Sigmoid colon (tissue), 7 donors: ENCODE results near the gene LYPD6. TPM values are rescaled to one million over a fixed set of nuclear protein-coding genes. Genes with fewer than 3 reads are reported as not detected.

Source experiments
- DNase-seq: peaks from one replicate; pipeline ENCODE4 v3.0.0-alpha.2; 2019
- H3K27ac ChIP-seq, 4 donors: fragments of 200-600 bp; sonication (generic); one replicate each; pipeline ENCODE4 v1.5.1; 2016 to 2019; ENCODE audit warnings: mild to moderate bottlenecking in 1 of 4
- H3K27me3 ChIP-seq, 3 donors: fragments of 200-600 bp; sonication (generic); one replicate each; pipeline ENCODE4 v1.5.1; 2019; ENCODE audit warnings: mild to moderate bottlenecking in 1 of 3
- H3K36me3 ChIP-seq, 4 donors: fragments of 200-600 bp; sonication (generic); one replicate each; pipeline ENCODE4 v1.5.1; 2016 to 2019
- H3K4me1 ChIP-seq, 4 donors: fragments of 200-600 bp; sonication (generic); one replicate each; pipeline ENCODE4 v1.5.1; 2017 to 2019
- H3K4me3 ChIP-seq, 4 donors: fragments of 200-600 bp; sonication (generic); one replicate each; pipeline ENCODE4 v1.5.1; 2017 to 2019; ENCODE audit warnings: mild to moderate bottlenecking in 2 of 4, moderate library complexity in 1 of 4
- H3K9me3 ChIP-seq, 4 donors: fragments of 200-600 bp in 3 of 4; sonication (generic) in 3 of 4; one replicate each; pipeline versions ENCODE4 v1.5.1 to v1.6.1; 2013 to 2019
- CTCF ChIP-seq, 4 experiments: fragments of 450-650 bp in 3 of 4; fragments of 200-600 bp in 1 of 4; IDR thresholded peaks; one replicate each; pipeline ENCODE4 v1.5.1; 2016 to 2019; ENCODE audit warnings: antibody characterized with exemption in 4 of 4, mild to moderate bottlenecking in 3 of 4, moderate library complexity in 2 of 4
- EP300 ChIP-seq, 4 donors: sonication (generic); formaldehyde crosslinking; IDR thresholded peaks; one replicate each; pipeline ENCODE4 v1.6.1; 2017; ENCODE audit warnings: antibody characterized with exemption in 4 of 4
- POLR2A ChIP-seq, 2 donors: fragments of 450-650 bp; IDR thresholded peaks; one replicate each; pipeline ENCODE4 v1.6.1; 2016; ENCODE audit warnings: antibody characterized with exemption in 2 of 2, mild to moderate bottlenecking in 2 of 2, moderate library complexity in 2 of 2
- POLR2AphosphoS5 ChIP-seq, 4 donors: sonication (generic); formaldehyde crosslinking; IDR thresholded peaks; one replicate each; pipeline ENCODE4 v1.6.1; 2017; ENCODE audit warnings: antibody characterized with exemption in 4 of 4
- WGBS, 2 donors: extraction: QIAGEN DNeasy Blood & Tissue Kit; methylation state at CpG; one replicate each; pipeline ENCODE4 v1.1.7; 2013; 5-methylcytosine and 5-hydroxymethylcytosine counted together
- intact Hi-C: fragments of 100-400 bp; cut with DNase I; formaldehyde crosslinking; loops from one replicate; pipeline ENCODE4 v1.15.1; 2023
- polyA plus RNA-seq, 3 donors: library from polyadenylated mRNA; stranded (reverse); fragments of 200-250 nt; gene quantifications; one replicate each; pipeline ENCODE4 v1.2.3, GENCODE V29; 2013
- total RNA-seq, 4 donors: library from RNA; depleted of rRNA; stranded (reverse); fragments of >200 nt; gene quantifications; one replicate each; pipeline ENCODE4 v1.1.0, GENCODE V29; 2016
- donor health status: healthy with polysubstance abuse.
- donor health status: Bipolar disorder and iron deficiency.
- donor health status: healthy.

The LYPD6 gene
- total and polyA plus RNA-seq, 7 donors = 1.0 to 2.0 (median 1.4) TPM

- H3K9me3 ChIP-seq = no peaks in the 10 kb centered on the region
- intact Hi-C loops = no loop called here
- 64 to 68% methylated on average over 6 of the region's 6 CpGs for WGBS, 2 donors
- H3K36me3 ChIP-seq = no peaks in the 10 kb centered on the region
- no peak overlapping the region for H3K27ac ChIP-seq
- no peak overlapping the region for H3K4me3 ChIP-seq
- TF ChIP-seq POLR2AphosphoS5 (IDR thresholded peaks at IDR 0.05) = no peak
- TF ChIP-seq POLR2A (IDR thresholded peaks at IDR 0.05) = no peak
- TF ChIP-seq CTCF (IDR thresholded peaks at IDR 0.05) = no peak
- no peak for TF ChIP-seq EP300 (IDR thresholded peaks at IDR 0.05)
- no peaks in the 10 kb centered on the region for H3K27me3 ChIP-seq
- H3K4me1 ChIP-seq = peaks cover 0 to 16% (median 12%) of the 10 kb centered on the region in 4 donors
- no peak for DNase-seq
Measured at GRCh38 chr2:149430743-149431736, 100.7 kb downstream of the LYPD6 start.

GRCh38 chr2:149438330-149438960, 108.1 kb downstream of the LYPD6 start:
- no peak for TF ChIP-seq EP300 (IDR thresholded peaks at IDR 0.05)
- no peak for TF ChIP-seq POLR2A (IDR thresholded peaks at IDR 0.05)
- no peak for TF ChIP-seq POLR2AphosphoS5 (IDR thresholded peaks at IDR 0.05)
- TF ChIP-seq CTCF (IDR thresholded peaks at IDR 0.05) = no peak
- no peak for DNase-seq
- H3K4me3 ChIP-seq = no peak overlapping the region
- H3K27me3 ChIP-seq = no peaks in the 10 kb centered on the region
- intact Hi-C loops = no loop called here
- 77 to 85% methylated on average over 3 of the region's 3 CpGs for WGBS, 2 donors
- H3K9me3 ChIP-seq = no peaks in the 10 kb centered on the region
- no peaks in the 10 kb centered on the region for H3K4me1 ChIP-seq
- H3K36me3 ChIP-seq = no peaks in the 10 kb centered on the region
- H3K27ac ChIP-seq = no peak overlapping the region

DNA sequence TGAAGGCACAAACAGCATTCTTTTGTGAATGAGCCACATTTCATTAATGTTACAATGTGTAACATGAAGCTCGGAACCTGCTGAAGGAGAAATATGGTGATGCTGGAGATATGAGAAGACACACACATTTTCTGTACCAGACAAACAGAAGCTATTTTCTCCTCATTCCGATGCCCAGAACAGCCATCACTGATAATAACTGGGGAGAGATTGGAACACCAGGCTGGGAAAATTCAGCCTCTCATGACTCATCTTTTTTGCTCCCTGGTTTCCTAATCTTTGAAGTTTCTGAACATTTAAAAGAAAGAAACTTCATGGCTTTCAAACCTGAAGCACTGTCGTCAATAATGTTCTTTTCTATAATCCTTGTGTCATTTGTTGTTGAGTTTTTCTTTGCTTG, 110.9 kb downstream of the LYPD6 start:
- H3K27ac ChIP-seq = no peak overlapping the region
- WGBS, 2 donors = 96 to 98% methylated on average over 3 of the region's 3 CpGs
- no peaks in the 10 kb centered on the region for H3K9me3 ChIP-seq
- no peak overlapping the region for H3K4me3 ChIP-seq
- DNase-seq = no peak
- intact Hi-C loops = no loop called here
- TF ChIP-seq POLR2A (IDR thresholded peaks at IDR 0.05) (no peak), POLR2AphosphoS5 (IDR thresholded peaks at IDR 0.05) (no peak), EP300 (IDR thresholded peaks at IDR 0.05) (no peak)
- no peaks in the 10 kb centered on the region for H3K4me1 ChIP-seq
- no peaks in the 10 kb centered on the region for H3K27me3 ChIP-seq
- H3K36me3 ChIP-seq = no peaks in the 10 kb centered on the region

GRCh38 chr2:149442346-149442745, 112.0 kb downstream of the LYPD6 start:
- TF ChIP-seq CTCF (IDR thresholded peaks at IDR 0.05) = no peak
- no peak for TF ChIP-seq EP300 (IDR thresholded peaks at IDR 0.05)
- no peak for TF ChIP-seq POLR2AphosphoS5 (IDR thresholded peaks at IDR 0.05)
- no peak for TF ChIP-seq POLR2A (IDR thresholded peaks at IDR 0.05)
- Histone ChIP-seq H3K27ac (no peak overlapping the region), H3K9me3 (no peaks in the 10 kb centered on the region), H3K4me1 (no peaks in the 10 kb centered on the region), H3K4me3 (no peak overlapping the region), H3K27me3 (no peaks in the 10 kb centered on the region), H3K36me3 (no peaks in the 10 kb centered on the region)
- intact Hi-C loops = no loop called here
- no peak for DNase-seq
- WGBS, 2 donors = 92% methylated on average over 4 of the region's 4 CpGs

- Histone ChIP-seq H3K9me3 (no peaks in the 10 kb centered on the region), H3K36me3 (no peaks in the 10 kb centered on the region), H3K27me3 (no peaks in the 10 kb centered on the region), H3K4me3 (no peak overlapping the region), H3K4me1 (no peaks in the 10 kb centered on the region), H3K27ac (no peak overlapping the region)
- WGBS, 2 donors = 83 to 91% methylated on average over 2 of the region's 2 CpGs
- intact Hi-C loops = no loop called here
- TF ChIP-seq POLR2A (IDR thresholded peaks at IDR 0.05) = no peak
- no peak for TF ChIP-seq CTCF (IDR thresholded peaks at IDR 0.05)
- no peak for TF ChIP-seq EP300 (IDR thresholded peaks at IDR 0.05)
- no peak for TF ChIP-seq POLR2AphosphoS5 (IDR thresholded peaks at IDR 0.05)
- DNase-seq = no peak
Measured at GRCh38 chr2:149443150-149443549, 112.8 kb downstream of the LYPD6 start.
